Heart left ventricle (tissue), 13 donors: ENCODE data around the gene SMARCD2.

Experiments used
- CTCF ChIP-seq, 12 donors: fragments of 200-600 bp; sonication (generic) in 4 of 12; IDR thresholded peaks; one replicate each; pipeline versions ENCODE4 v1.5.0 to v1.8.0; 2018 to 2022; ENCODE audit warnings: antibody characterized with exemption in 12 of 12, mild to moderate bottlenecking in 5 of 12
- POLR2A ChIP-seq, 2 donors: fragments of 450-650 bp; IDR thresholded peaks; one replicate each; pipeline ENCODE4 v1.6.1; 2017; ENCODE audit warnings: antibody characterized with exemption in 2 of 2, mild to moderate bottlenecking in 2 of 2, moderate library complexity in 2 of 2
- donor health status: ischemic (EF 13 %, LVEDD 7.1; RV severe dilation, severe dysfunction).
- donor health status: DM: no; HTN: yes; CAD: no.
- donor health status: DM: no; HTN: no; CAD: no.
- donor health status: ischemic (EF 25% LVEDD 6.9; RV normal size, moderate dysfunction).
- donor health status: ischemic (EF 25% LVEDD 5.7; RV mildly dilated, moderate dysfunction).
- donor health status: ischemic (EF 35%, LVEDD 5.7; RV mildly dilated, moderate dysfunction).
- donor health status: nonischemic (EF 11% LVEDD 7.7; RV severe dilation, severe dysfunction).
- donor health status: DM: yes; HTN: yes; CAD: no.
- donor health status: PGD.
- donor health status: ischemic (EF 29% LVEDD 5.4; RV normal size, mild dysfunction).
- donor health status: nonischemic (EF 23%, LVEDD 6.1; RV moderate dilation, normal function).

- no peak for TF ChIP-seq CTCF (IDR thresholded peaks at IDR 0.05)
- TF ChIP-seq POLR2A (IDR thresholded peaks at IDR 0.05): no peak
Observed at GRCh38 chr17:63821804-63822203, 20.7 kb downstream of the SMARCD2 start.
